DMS53 treated with DMSO at 0.1 percent for 48 hours (cell line): Measurements from ENCODE around the gene KRTAP4-12.
"Not testable (repeated sequence)": the region's sequence is repeated elsewhere in the genome, so short reads cannot be mapped to it uniquely, and the experiment has no call there.

Source experiments
- DNase-seq: peaks from one replicate; lab custom pipeline; 2025; ENCODE audit not compliant: unreplicated experiment; lab: John Stamatoyannopoulos, UW

KRTAP4-12 gene

GRCh38 chr17:41123991-41124371 is at the start of gene KRTAP4-12:
Gene KRTAP4-12 (minus strand): TSS chr17:41124182. CDS start chr17:41124122, 60 bp downstream.
- not testable (repeated sequence) for DNase-seq

GRCh38 chr17:41171886-41172285 is 47.9 kb upstream of the KRTAP4-12 start:
- no peak for DNase-seq

- no peak for DNase-seq
Measured at GRCh38 chr17:41168121-41168520, 44.1 kb upstream of the KRTAP4-12 start, which contains the start of gene KRTAP4-3. Gene KRTAP4-3 (minus strand): TSS chr17:41168221. CDS start chr17:41168172, 49 bp downstream.

GRCh38 chr17:41167561-41167960 is 43.6 kb upstream of the KRTAP4-12 start:
- no peak for DNase-seq

GRCh38 chr17:41163828-41164227 is 39.8 kb upstream of the KRTAP4-12 start:
- no peak for DNase-seq

GRCh38 chr17:41160648-41161047 is 36.7 kb upstream of the KRTAP4-12 start, which contains the start of gene KRTAP4-4:
Gene KRTAP4-4 (minus strand): TSS chr17:41160748. CDS start chr17:41160691, 57 bp downstream.
- DNase-seq = no peak

- DNase-seq = not testable (repeated sequence)
Measured at GRCh38 chr17:41160190-41160589, 36.2 kb upstream of the KRTAP4-12 start.

GRCh38 chr17:41153856-41154255 is 29.9 kb upstream of the KRTAP4-12 start:
- no peak for DNase-seq

GRCh38 chr17:41151525-41151924 is 27.5 kb upstream of the KRTAP4-12 start:
- DNase-seq = no peak

- DNase-seq = no peak
Measured at GRCh38 chr17:41150026-41150425, 26.0 kb upstream of the KRTAP4-12 start.

GRCh38 chr17:41149652-41149985 is 25.6 kb upstream of the KRTAP4-12 start, which contains the start of gene KRTAP4-5:
Gene KRTAP4-5 (minus strand): TSS chr17:41149825. CDS start chr17:41149767, 58 bp downstream.
- no peak for DNase-seq

GRCh38 chr17:41148971-41149651 is 25.1 kb upstream of the KRTAP4-12 start:
- not testable (repeated sequence) for DNase-seq

GRCh38 chr17:41147531-41148204 is 23.7 kb upstream of the KRTAP4-12 start:
- DNase-seq = no peak

- DNase-seq = no peak
Measured at GRCh38 chr17:41145261-41145660, 21.3 kb upstream of the KRTAP4-12 start.

GRCh38 chr17:41144846-41145245 is 20.9 kb upstream of the KRTAP4-12 start:
- DNase-seq = no peak

- DNase-seq = no peak
Measured at GRCh38 chr17:41141361-41141760, 17.4 kb upstream of the KRTAP4-12 start.

GRCh38 chr17:41140360-41141131 is 16.6 kb upstream of the KRTAP4-12 start, which contains the start of gene KRTAP4-6:
Gene KRTAP4-6 (minus strand): TSS chr17:41140544. CDS start chr17:41140487, 57 bp downstream.
- no peak for DNase-seq

GRCh38 chr17:41139865-41140264 is 15.9 kb upstream of the KRTAP4-12 start:
- DNase-seq = not testable (repeated sequence)

- no peak for DNase-seq
Measured at GRCh38 chr17:41133880-41134735, 10.1 kb upstream of the KRTAP4-12 start.

- DNase-seq = no peak
Measured at GRCh38 chr17:41131979-41132378, 8.0 kb upstream of the KRTAP4-12 start.
